ENCODE measurements around the gene ATXN1.

Gene ATXN1

DNA sequence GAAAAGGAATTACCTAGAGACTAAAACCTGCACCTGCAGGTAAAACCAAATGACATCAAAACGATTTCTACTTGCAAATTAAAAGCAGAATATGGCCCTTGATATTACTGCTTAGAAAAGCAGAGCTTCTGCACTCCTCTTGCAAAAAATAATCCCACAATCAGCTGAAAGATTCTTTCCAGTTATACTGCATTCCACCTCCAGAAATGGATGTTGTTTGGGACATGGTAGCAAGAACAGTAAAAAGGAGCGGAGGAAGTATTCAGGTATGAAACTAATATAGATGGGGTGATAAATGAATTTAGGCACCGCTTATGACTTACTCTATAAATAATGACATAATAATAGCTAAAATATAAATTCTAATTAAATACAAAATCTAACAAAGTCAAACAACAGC, 14.9 kb downstream of the ATXN1 start:
- no peak overlapping the region for H3K4me3 Mint-ChIP-seq
- no peak overlapping the region for H3K27ac Mint-ChIP-seq
- H3K36me3 Mint-ChIP-seq = peaks cover 10% of the 10 kb centered on the region
- H3K4me1 Mint-ChIP-seq = peaks cover 76% of the 10 kb centered on the region
- no peaks in the 10 kb centered on the region for H3K9me3 Mint-ChIP-seq
- no peaks in the 10 kb centered on the region for H3K27me3 Mint-ChIP-seq

- H3K36me3 Mint-ChIP-seq = peaks cover 10% of the 10 kb centered on the region
Measured at GRCh38 chr6:16743664-16744210, 17.5 kb downstream of the ATXN1 start.

DNA sequence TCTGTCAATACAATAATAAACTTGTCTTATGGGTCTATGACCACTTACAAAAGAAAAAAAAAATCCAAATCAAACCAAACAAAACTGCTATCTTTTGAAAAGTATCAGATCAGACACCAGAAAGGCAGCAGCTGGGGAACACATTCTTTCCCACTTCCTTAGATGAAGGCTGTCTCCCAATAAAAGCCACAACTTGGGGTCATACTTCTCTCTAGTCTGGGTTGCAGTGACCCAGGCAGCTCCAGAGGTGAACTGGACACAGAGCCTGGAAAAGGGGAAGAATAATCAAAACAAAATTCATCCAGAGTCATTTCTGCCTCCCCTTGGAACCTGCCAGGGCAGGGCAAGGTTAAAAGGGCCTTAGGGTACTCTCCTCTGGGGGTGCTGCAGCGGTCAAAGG, 19.1 kb downstream of the ATXN1 start:
- Mint-ChIP-seq H3K36me3 (peaks cover 12% of the 10 kb centered on the region), H3K27me3 (no peaks in the 10 kb centered on the region), H3K4me3 (no peak overlapping the region), H3K4me1 (peaks cover 71% of the 10 kb centered on the region), H3K27ac (no peak overlapping the region), H3K9me3 (no peaks in the 10 kb centered on the region)

More at GRCh38 chr6:16743664-16744210, 17.5 kb downstream of the ATXN1 start:
- no peaks in the 10 kb centered on the region for H3K9me3 Mint-ChIP-seq
- no peak overlapping the region for H3K4me3 Mint-ChIP-seq
- no peaks in the 10 kb centered on the region for H3K27me3 Mint-ChIP-seq
- H3K4me1 Mint-ChIP-seq = peaks cover 76% of the 10 kb centered on the region
- no peak overlapping the region for H3K27ac Mint-ChIP-seq

DNA sequence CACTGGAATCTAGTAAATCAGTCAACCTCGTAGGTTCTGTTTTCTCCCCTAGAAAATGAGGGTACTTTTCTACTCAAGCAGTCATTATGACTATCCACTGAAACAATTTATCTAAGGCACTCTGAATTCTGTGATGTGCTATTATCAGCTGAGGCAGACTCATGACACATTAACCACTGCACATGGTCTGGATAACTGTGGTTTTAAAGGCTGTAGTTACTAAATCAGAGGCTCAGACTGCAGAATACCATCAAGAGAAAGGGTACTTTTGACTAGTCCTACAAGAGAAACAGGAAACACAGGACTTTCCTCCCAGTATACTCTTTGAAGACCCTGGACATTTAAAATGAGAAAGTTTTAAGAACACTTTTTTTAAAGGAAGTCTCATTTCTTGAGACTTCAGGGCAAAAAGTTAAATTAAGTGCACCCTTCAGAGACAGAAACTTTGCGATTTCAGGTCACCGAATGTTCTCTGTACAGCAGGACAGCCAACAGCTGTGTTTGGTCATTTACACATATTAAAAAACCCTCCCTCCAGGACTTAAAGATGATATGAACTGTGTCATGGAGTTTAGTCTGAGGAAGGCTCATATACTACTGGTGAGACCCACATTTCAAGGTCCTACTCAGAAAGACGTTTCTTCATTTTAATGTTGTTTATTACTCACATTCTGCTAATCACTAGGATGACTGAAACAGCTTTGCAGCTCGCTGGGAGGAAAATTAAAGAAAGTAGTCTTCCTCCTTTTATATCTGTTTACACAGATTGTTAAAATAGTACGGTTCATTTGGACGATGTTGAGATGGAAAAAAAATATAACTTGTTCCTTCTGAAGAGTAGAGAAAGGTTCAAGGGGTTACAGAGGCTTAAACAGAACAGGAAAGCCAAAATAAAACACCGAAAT, 19.9 kb downstream of the ATXN1 start:
- Mint-ChIP-seq H3K36me3 (peaks cover 12% of the 10 kb centered on the region), H3K9me3 (no peaks in the 10 kb centered on the region), H3K4me1 (peaks cover 73% of the 10 kb centered on the region), H3K27ac (peak overlapping the region; percentile 11), H3K27me3 (no peaks in the 10 kb centered on the region), H3K4me3 (no peak overlapping the region)

DNA sequence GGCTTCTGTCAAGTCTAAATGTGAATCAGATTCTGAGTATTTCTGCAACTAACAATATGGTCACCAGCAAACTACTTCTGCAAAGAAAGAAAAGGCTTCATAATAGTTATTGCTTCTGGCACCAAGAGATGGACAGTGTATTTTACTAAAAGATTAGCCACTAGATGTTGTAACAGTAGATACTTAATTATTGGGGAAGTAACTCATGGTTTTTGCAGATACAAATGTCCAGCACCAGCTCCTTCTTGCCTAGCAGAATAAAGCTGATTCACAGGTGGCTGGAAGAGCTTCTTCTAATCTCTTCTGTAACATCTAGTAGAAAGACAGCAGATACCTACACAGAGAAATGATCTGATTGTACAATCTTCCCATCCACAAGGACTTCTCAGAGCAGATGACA, 21.2 kb downstream of the ATXN1 start:
- H3K4me1 Mint-ChIP-seq = peaks cover 68% of the 10 kb centered on the region
- H3K27ac Mint-ChIP-seq = no peak overlapping the region
- H3K4me3 Mint-ChIP-seq = no peak overlapping the region

GRCh38 chr6:16739329-16739801, 21.9 kb downstream of the ATXN1 start:
- no peak overlapping the region for H3K27ac Mint-ChIP-seq
- no peaks in the 10 kb centered on the region for H3K27me3 Mint-ChIP-seq
- peaks cover 12% of the 10 kb centered on the region for H3K36me3 Mint-ChIP-seq
- H3K4me3 Mint-ChIP-seq = no peak overlapping the region
- H3K9me3 Mint-ChIP-seq = no peaks in the 10 kb centered on the region
- H3K4me1 Mint-ChIP-seq = peaks cover 63% of the 10 kb centered on the region

More for the DNA sequence above, 21.2 kb downstream of the ATXN1 start:
- Mint-ChIP-seq H3K36me3 (peaks cover 12% of the 10 kb centered on the region), H3K9me3 (no peaks in the 10 kb centered on the region), H3K27me3 (no peaks in the 10 kb centered on the region)

GRCh38 chr6:16737925-16738324, 23.3 kb downstream of the ATXN1 start:
- Mint-ChIP-seq H3K9me3 (no peaks in the 10 kb centered on the region), H3K4me1 (peaks cover 53% of the 10 kb centered on the region), H3K27me3 (no peaks in the 10 kb centered on the region), H3K36me3 (peaks cover 8% of the 10 kb centered on the region), H3K27ac (no peak overlapping the region), H3K4me3 (no peak overlapping the region)

DNA sequence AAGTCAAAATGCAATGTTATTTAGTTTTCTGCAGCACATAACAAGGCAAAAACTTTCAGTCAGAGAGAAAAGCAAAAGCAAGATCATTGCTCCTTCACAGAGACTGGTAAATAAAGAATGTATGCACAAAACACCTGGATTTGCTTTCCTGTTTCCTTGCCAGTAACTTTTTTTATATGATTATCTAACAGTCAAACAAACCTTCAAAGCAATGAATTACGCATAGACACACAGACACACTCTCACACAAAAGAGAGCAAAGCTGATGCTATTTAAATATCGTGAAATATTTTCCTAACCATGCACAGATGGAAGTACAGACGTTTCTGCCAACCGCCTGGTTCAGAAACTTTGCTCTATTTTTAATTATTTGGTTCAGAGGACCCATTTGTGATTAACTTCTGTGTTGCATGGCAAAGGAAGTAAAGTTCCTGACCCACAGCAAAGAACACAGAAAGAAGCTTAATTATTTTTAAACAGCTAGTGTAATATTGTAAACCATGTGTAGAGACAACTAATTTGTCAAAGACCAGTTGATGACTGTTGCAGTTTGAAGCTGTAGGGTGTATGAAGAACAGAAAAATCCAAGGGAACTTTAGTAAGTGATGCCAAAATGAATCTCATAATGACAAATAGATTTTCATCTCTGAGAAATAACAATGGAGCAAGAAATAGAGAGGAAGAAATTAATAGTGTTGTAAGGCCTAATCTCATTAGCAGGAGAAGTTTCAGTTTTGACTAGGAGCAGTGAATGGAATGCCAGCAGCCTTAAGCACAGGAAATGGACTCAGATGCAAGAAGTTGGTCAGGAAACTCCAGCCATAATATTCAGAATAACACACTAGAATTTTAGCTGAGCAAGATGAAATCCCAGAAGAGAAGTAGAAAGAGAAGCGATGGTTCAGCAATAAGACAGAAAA, 24.1 kb downstream of the ATXN1 start:
- peaks cover 8% of the 10 kb centered on the region for H3K36me3 Mint-ChIP-seq
- peaks cover 53% of the 10 kb centered on the region for H3K4me1 Mint-ChIP-seq
- H3K9me3 Mint-ChIP-seq = no peaks in the 10 kb centered on the region
- no peak overlapping the region for H3K4me3 Mint-ChIP-seq
- no peaks in the 10 kb centered on the region for H3K27me3 Mint-ChIP-seq
- H3K27ac Mint-ChIP-seq = peak overlapping the region; percentile 86

- Mint-ChIP-seq H3K27ac (no peak overlapping the region), H3K4me1 (peaks cover 52% of the 10 kb centered on the region), H3K4me3 (no peak overlapping the region), H3K9me3 (no peaks in the 10 kb centered on the region), H3K36me3 (peaks cover 10% of the 10 kb centered on the region), H3K27me3 (no peaks in the 10 kb centered on the region)
Measured at GRCh38 chr6:16735014-16735413, 26.2 kb downstream of the ATXN1 start.

GRCh38 chr6:16733085-16733484, 28.2 kb downstream of the ATXN1 start:
- Mint-ChIP-seq H3K4me1 (peaks cover 50% of the 10 kb centered on the region), H3K4me3 (no peak overlapping the region), H3K36me3 (peaks cover 5% of the 10 kb centered on the region), H3K27me3 (no peaks in the 10 kb centered on the region), H3K9me3 (no peaks in the 10 kb centered on the region), H3K27ac (no peak overlapping the region)

DNA sequence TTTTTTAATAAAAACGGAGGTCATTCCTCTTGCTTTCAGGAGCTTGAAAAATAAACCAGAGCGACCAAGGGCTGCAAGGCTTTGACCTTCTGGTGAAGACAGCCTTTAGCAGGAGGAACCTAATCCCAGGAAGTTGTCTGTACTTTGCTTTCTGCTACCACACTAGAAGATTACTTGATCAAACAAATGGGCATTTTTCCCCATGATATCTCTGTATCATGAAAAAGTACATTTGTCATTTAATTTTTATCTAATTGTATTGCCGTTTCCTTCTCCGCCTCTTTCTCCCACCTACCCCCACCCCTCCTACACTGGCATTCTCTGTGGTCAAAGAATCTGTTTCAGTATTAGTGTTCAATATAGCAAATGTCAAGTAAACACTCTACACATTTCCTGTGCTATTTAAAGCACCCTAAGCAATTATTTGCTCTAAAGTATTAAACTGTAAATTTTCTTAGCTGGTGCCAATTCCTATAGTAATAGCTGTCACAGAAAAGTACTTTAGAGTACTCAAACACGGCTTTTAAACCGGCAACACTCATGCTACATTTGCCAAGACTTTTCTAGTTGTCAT, 29.7 kb downstream of the ATXN1 start:
- H3K27ac Mint-ChIP-seq = peak overlapping the region; percentile 59
- no peaks in the 10 kb centered on the region for H3K9me3 Mint-ChIP-seq
- H3K4me3 Mint-ChIP-seq = peak overlapping the region; percentile 65
- peaks cover 44% of the 10 kb centered on the region for H3K4me1 Mint-ChIP-seq
- H3K36me3 Mint-ChIP-seq = peaks cover 2% of the 10 kb centered on the region
- no peaks in the 10 kb centered on the region for H3K27me3 Mint-ChIP-seq

- Mint-ChIP-seq H3K9me3 (no peaks in the 10 kb centered on the region), H3K27me3 (no peaks in the 10 kb centered on the region), H3K36me3 (peaks cover 2% of the 10 kb centered on the region), H3K27ac (peak overlapping the region; percentile 63), H3K4me1 (peaks cover 45% of the 10 kb centered on the region), H3K4me3 (peak overlapping the region; percentile 63)
Measured at GRCh38 chr6:16730738-16731477, 30.4 kb downstream of the ATXN1 start.

GRCh38 chr6:16729744-16730143, 31.5 kb downstream of the ATXN1 start:
- no peaks in the 10 kb centered on the region for H3K27me3 Mint-ChIP-seq
- H3K9me3 Mint-ChIP-seq = no peaks in the 10 kb centered on the region
- H3K27ac Mint-ChIP-seq = no peak overlapping the region
- peaks cover 52% of the 10 kb centered on the region for H3K4me1 Mint-ChIP-seq
- H3K36me3 Mint-ChIP-seq = peaks cover 2% of the 10 kb centered on the region
- no peak overlapping the region for H3K4me3 Mint-ChIP-seq

DNA sequence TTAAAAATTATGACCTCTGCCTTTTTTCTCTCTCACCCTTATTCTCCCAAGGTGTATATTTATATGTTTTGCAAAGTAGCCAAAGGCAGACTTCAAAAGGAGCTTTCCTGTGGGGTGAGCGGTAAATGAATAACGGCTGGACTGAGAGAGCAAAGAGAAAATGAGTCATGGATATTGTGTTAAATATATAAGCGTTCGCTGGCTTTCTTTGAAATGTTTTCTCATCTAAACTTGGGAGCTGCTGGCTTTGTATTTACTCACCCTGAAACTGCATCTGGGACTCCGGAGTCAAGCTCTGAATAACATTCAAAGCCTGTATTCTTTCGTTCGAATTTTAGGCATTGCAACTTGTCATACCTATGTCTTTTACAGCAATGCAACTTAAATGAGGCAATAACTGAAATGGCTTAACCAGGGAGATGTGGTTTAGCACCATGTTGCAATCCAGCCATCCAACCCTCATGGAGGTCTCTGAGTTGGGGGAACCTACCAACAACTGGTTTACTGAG, 32.0 kb downstream of the ATXN1 start:
- no peak overlapping the region for H3K4me3 Mint-ChIP-seq
- no peaks in the 10 kb centered on the region for H3K9me3 Mint-ChIP-seq
- no peak overlapping the region for H3K27ac Mint-ChIP-seq
- no peaks in the 10 kb centered on the region for H3K27me3 Mint-ChIP-seq
- H3K36me3 Mint-ChIP-seq = peaks cover 2% of the 10 kb centered on the region
- peaks cover 57% of the 10 kb centered on the region for H3K4me1 Mint-ChIP-seq

Data from activated naive CD4-positive, alpha-beta T cell treated with anti-CD3 and anti-CD28 coated beads, Interleukin-2, amount 50 U/mL, for 24 hours (primary cell).